Measurements from ENCODE around the gene INHBB.
"Not testable (repeated sequence)": the region's sequence is repeated elsewhere in the genome, so short reads cannot be mapped to it uniquely, and the experiment has no call there.

Gene INHBB

GRCh38 chr2:120346026-120346666, at the start of gene INHBB:
INHBB (plus strand) TSS chr2:120346136; CDS start chr2:120346189, 53 bp downstream.
- peaks cover 3% of the 10 kb centered on the region for H3K36me3 Mint-ChIP-seq (ENCODE audit: low read depth)
- H3K4me3 Mint-ChIP-seq, result peak within 1 kb of the TSS; percentile 61
- peaks cover 68% of the 10 kb centered on the region for H3K27me3 Mint-ChIP-seq (ENCODE audit: low read depth)
- no peaks in the 10 kb centered on the region for H3K9me3 Mint-ChIP-seq
- peaks cover 12% of the 10 kb centered on the region for H3K4me1 Mint-ChIP-seq (ENCODE audit: low read depth)
- H3K27ac Mint-ChIP-seq, result peak within 1 kb of the TSS; percentile 42

GRCh38 chr2:120298173-120298835, 47.6 kb upstream of the INHBB start:
- Mint-ChIP-seq H3K36me3 (ENCODE audit: low read depth) (peaks cover 71% of the 10 kb centered on the region), H3K4me1 (ENCODE audit: low read depth) (peaks cover 26% of the 10 kb centered on the region), H3K27ac (no peak overlapping the region), H3K27me3 (ENCODE audit: low read depth) (no peaks in the 10 kb centered on the region), H3K9me3 (no peaks in the 10 kb centered on the region), H3K4me3 (no peak overlapping the region)

- no peak overlapping the region for H3K27ac Mint-ChIP-seq
- H3K36me3 Mint-ChIP-seq (ENCODE audit: low read depth), result peaks cover 69% of the 10 kb centered on the region
- peaks cover 20% of the 10 kb centered on the region for H3K4me1 Mint-ChIP-seq (ENCODE audit: low read depth)
- no peaks in the 10 kb centered on the region for H3K27me3 Mint-ChIP-seq (ENCODE audit: low read depth)
- no peaks in the 10 kb centered on the region for H3K9me3 Mint-ChIP-seq
- no peak overlapping the region for H3K4me3 Mint-ChIP-seq
These were observed 46.9 kb upstream of the INHBB start for GRCh38 chr2:120299004-120299403.

GRCh38 chr2:120299561-120299960, 46.4 kb upstream of the INHBB start:
- H3K36me3 Mint-ChIP-seq (ENCODE audit: low read depth), result peaks cover 64% of the 10 kb centered on the region
- H3K4me3 Mint-ChIP-seq, result no peak overlapping the region
- H3K27ac Mint-ChIP-seq, result no peak overlapping the region
- H3K4me1 Mint-ChIP-seq (ENCODE audit: low read depth), result peaks cover 19% of the 10 kb centered on the region
- H3K9me3 Mint-ChIP-seq, result no peaks in the 10 kb centered on the region
- H3K27me3 Mint-ChIP-seq (ENCODE audit: low read depth), result no peaks in the 10 kb centered on the region

GRCh38 chr2:120300385-120300784, 45.6 kb upstream of the INHBB start:
- no peak overlapping the region for H3K27ac Mint-ChIP-seq
- H3K4me1 Mint-ChIP-seq (ENCODE audit: low read depth), result peaks cover 19% of the 10 kb centered on the region
- H3K9me3 Mint-ChIP-seq, result no peaks in the 10 kb centered on the region
- peaks cover 63% of the 10 kb centered on the region for H3K36me3 Mint-ChIP-seq (ENCODE audit: low read depth)
- H3K27me3 Mint-ChIP-seq (ENCODE audit: low read depth), result no peaks in the 10 kb centered on the region
- H3K4me3 Mint-ChIP-seq, result no peak overlapping the region

GRCh38 chr2:120301284-120301683, 44.7 kb upstream of the INHBB start:
- Mint-ChIP-seq H3K27ac (no peak overlapping the region), H3K36me3 (ENCODE audit: low read depth) (peaks cover 65% of the 10 kb centered on the region), H3K27me3 (ENCODE audit: low read depth) (no peaks in the 10 kb centered on the region), H3K9me3 (no peaks in the 10 kb centered on the region), H3K4me3 (no peak overlapping the region), H3K4me1 (ENCODE audit: low read depth) (peaks cover 21% of the 10 kb centered on the region)

GRCh38 chr2:120302301-120302700, 43.6 kb upstream of the INHBB start:
- peak overlapping the region; percentile 49 for H3K27ac Mint-ChIP-seq
- H3K4me1 Mint-ChIP-seq (ENCODE audit: low read depth), result peaks cover 18% of the 10 kb centered on the region
- no peaks in the 10 kb centered on the region for H3K9me3 Mint-ChIP-seq
- peak overlapping the region; percentile 19 for H3K4me3 Mint-ChIP-seq
- peaks cover 60% of the 10 kb centered on the region for H3K36me3 Mint-ChIP-seq (ENCODE audit: low read depth)
- H3K27me3 Mint-ChIP-seq (ENCODE audit: low read depth), result no peaks in the 10 kb centered on the region

GRCh38 chr2:120303177-120303576, 42.8 kb upstream of the INHBB start:
- H3K27ac Mint-ChIP-seq, result peak overlapping the region; percentile 60
- no peaks in the 10 kb centered on the region for H3K9me3 Mint-ChIP-seq
- H3K27me3 Mint-ChIP-seq (ENCODE audit: low read depth), result no peaks in the 10 kb centered on the region
- no peak overlapping the region for H3K4me3 Mint-ChIP-seq
- peaks cover 55% of the 10 kb centered on the region for H3K36me3 Mint-ChIP-seq (ENCODE audit: low read depth)
- H3K4me1 Mint-ChIP-seq (ENCODE audit: low read depth), result peaks cover 18% of the 10 kb centered on the region

- Mint-ChIP-seq H3K27ac (no peak overlapping the region), H3K4me1 (ENCODE audit: low read depth) (peaks cover 20% of the 10 kb centered on the region), H3K27me3 (ENCODE audit: low read depth) (no peaks in the 10 kb centered on the region), H3K4me3 (no peak overlapping the region), H3K36me3 (ENCODE audit: low read depth) (peaks cover 39% of the 10 kb centered on the region), H3K9me3 (no peaks in the 10 kb centered on the region)
These were observed 40.6 kb upstream of the INHBB start for GRCh38 chr2:120305296-120305695.

GRCh38 chr2:120305937-120306490, 39.9 kb upstream of the INHBB start:
- Mint-ChIP-seq H3K27ac (no peak overlapping the region), H3K36me3 (ENCODE audit: low read depth) (peaks cover 36% of the 10 kb centered on the region), H3K4me1 (ENCODE audit: low read depth) (peaks cover 26% of the 10 kb centered on the region), H3K27me3 (ENCODE audit: low read depth) (no peaks in the 10 kb centered on the region), H3K4me3 (no peak overlapping the region), H3K9me3 (no peaks in the 10 kb centered on the region)

GRCh38 chr2:120307482-120307881, 38.5 kb upstream of the INHBB start:
- Mint-ChIP-seq H3K27ac (no peak overlapping the region), H3K4me3 (no peak overlapping the region), H3K4me1 (ENCODE audit: low read depth) (peaks cover 21% of the 10 kb centered on the region)

GRCh38 chr2:120308038-120308910, 37.7 kb upstream of the INHBB start:
- Mint-ChIP-seq H3K9me3 (no peaks in the 10 kb centered on the region), H3K36me3 (ENCODE audit: low read depth) (peaks cover 20% of the 10 kb centered on the region), H3K4me1 (ENCODE audit: low read depth) (peaks cover 24% of the 10 kb centered on the region), H3K27me3 (ENCODE audit: low read depth) (no peaks in the 10 kb centered on the region), H3K4me3 (no peak overlapping the region), H3K27ac (no peak overlapping the region)

More at GRCh38 chr2:120307482-120307881, 38.5 kb upstream of the INHBB start:
- no peaks in the 10 kb centered on the region for H3K27me3 Mint-ChIP-seq (ENCODE audit: low read depth)
- no peaks in the 10 kb centered on the region for H3K9me3 Mint-ChIP-seq
- peaks cover 27% of the 10 kb centered on the region for H3K36me3 Mint-ChIP-seq (ENCODE audit: low read depth)

- Mint-ChIP-seq H3K4me3 (no peak overlapping the region), H3K27ac (no peak overlapping the region), H3K4me1 (ENCODE audit: low read depth) (peaks cover 40% of the 10 kb centered on the region), H3K9me3 (no peaks in the 10 kb centered on the region), H3K27me3 (ENCODE audit: low read depth) (no peaks in the 10 kb centered on the region), H3K36me3 (ENCODE audit: low read depth) (peaks cover 15% of the 10 kb centered on the region)
These were observed 35.8 kb upstream of the INHBB start for GRCh38 chr2:120310136-120310535.

GRCh38 chr2:120310841-120311240, 35.1 kb upstream of the INHBB start:
- not testable (repeated sequence) for H3K27ac Mint-ChIP-seq

More at GRCh38 chr2:120310841-120311240, 35.1 kb upstream of the INHBB start:
- peaks cover 38% of the 10 kb centered on the region for H3K4me1 Mint-ChIP-seq (ENCODE audit: low read depth)
- not testable (repeated sequence) for H3K9me3 Mint-ChIP-seq; H3K36me3 Mint-ChIP-seq (ENCODE audit: low read depth); H3K27me3 Mint-ChIP-seq (ENCODE audit: low read depth); H3K4me3 Mint-ChIP-seq

All from T-helper 1 cell treated with Interleukin-12 subunit alpha and Interleukin-12 subunit beta and Interleukin-4 antibody, amounts not matched to agents 30 μg/mL and 1 μg/mL, for 36 hours (primary cell).